Neural crest cell (in vitro differentiated cells): ENCODE results near the gene MRPS18B. TPM values are rescaled to one million over a fixed set of nuclear protein-coding genes. Genes with fewer than 3 reads are reported as not detected.

Source experiments
- DNase-seq: peaks from one replicate; pipeline ENCODE4 v3.0.0; 2021; ENCODE audit warnings: low read depth, mixed read lengths, low spot score
- H3K27ac Mint-ChIP-seq: one replicate; pipeline ENCODE4 v1.8.0; 2021; ENCODE audit warnings: mild to moderate bottlenecking, mixed read lengths; ENCODE audit not compliant: unreplicated experiment
- H3K27me3 Mint-ChIP-seq: 2 replicates; pipeline ENCODE4 v1.8.0; 2021; ENCODE audit warnings: low read depth, mild to moderate bottlenecking, mixed read lengths
- H3K36me3 Mint-ChIP-seq: 2 replicates; pipeline ENCODE4 v1.8.0; 2021; ENCODE audit warnings: low read depth, mild to moderate bottlenecking, mixed read lengths
- H3K4me1 Mint-ChIP-seq: 2 replicates; pipeline ENCODE4 v1.8.0; 2021; ENCODE audit warnings: mixed read lengths
- H3K4me3 Mint-ChIP-seq: one replicate; pipeline ENCODE4 v1.8.0; 2021; ENCODE audit warnings: mild to moderate bottlenecking, mixed read lengths
- H3K9me3 Mint-ChIP-seq: 2 replicates; pipeline ENCODE4 v1.8.0; 2021; ENCODE audit warnings: mixed read lengths
- microRNA-seq: library from miRNA; unstranded; fragments of <30 nt; microRNA quantifications from one replicate; pipeline ENCODE4, GENCODE V29; 2020
- total RNA-seq: library from RNA; stranded (reverse); gene quantifications from 2 replicates; pipeline ENCODE4 v1.2.1, GENCODE V29; 2021
- TF ChIP-seq, protein P1 (sequence below): fragments of 200-600 bp; sonication (generic); conservative IDR thresholded peaks from 2 replicates; pipeline ENCODE4 v1.5.0; 2021; ENCODE audit warnings: antibody characterized with exemption, mild to moderate bottlenecking

The MRPS18B gene
- total RNA-seq, 1 donor from 2014 or later, result 39.3 TPM

DNA sequence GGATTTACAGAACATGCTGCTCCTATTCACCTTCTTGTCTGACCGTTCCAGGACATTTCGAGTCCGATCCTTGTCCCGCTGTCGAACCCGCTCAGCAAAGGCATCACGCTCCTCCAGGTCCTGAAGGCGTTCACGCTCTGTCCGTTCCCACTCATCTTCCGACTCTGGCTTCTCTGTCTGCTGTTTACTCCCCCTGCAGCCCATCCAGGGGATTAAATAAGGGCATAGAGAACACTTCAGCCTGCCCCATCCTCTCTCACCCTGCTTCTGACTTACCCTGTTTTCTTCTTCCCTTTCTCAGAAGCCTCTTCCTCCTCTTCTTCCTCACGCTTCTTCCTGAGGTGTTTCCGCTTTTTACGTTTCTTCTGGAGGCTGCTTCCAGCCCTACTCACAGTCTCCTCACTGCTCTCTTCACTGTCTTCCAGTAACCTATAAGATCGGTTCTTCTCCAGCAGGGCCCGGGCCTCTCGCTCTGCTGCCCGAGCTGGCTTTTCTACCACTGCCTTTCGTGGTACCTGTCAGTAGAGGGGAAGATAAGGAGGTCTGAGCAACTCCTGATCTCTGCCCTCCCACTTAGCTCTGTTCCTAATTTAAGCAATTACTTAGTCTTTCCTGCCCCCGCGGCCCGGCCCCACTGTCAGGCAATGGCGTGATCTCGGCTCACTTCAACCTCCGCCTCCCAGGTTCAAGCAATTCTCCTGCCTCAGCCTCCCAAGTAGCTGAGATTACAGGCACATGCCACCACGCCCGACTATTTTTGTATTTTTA lies 53.3 kb downstream of the MRPS18B start:
- DNase-seq, result no peak
- Mint-ChIP-seq H3K4me1 (peaks cover 14% of the 10 kb centered on the region), H3K4me3 (peak overlapping the region; percentile 82), H3K27ac (no peak overlapping the region), H3K9me3 (no peaks in the 10 kb centered on the region), H3K27me3 (no peaks in the 10 kb centered on the region), H3K36me3 (peaks cover 3% of the 10 kb centered on the region)
- TF ChIP-seq, protein P1, sequence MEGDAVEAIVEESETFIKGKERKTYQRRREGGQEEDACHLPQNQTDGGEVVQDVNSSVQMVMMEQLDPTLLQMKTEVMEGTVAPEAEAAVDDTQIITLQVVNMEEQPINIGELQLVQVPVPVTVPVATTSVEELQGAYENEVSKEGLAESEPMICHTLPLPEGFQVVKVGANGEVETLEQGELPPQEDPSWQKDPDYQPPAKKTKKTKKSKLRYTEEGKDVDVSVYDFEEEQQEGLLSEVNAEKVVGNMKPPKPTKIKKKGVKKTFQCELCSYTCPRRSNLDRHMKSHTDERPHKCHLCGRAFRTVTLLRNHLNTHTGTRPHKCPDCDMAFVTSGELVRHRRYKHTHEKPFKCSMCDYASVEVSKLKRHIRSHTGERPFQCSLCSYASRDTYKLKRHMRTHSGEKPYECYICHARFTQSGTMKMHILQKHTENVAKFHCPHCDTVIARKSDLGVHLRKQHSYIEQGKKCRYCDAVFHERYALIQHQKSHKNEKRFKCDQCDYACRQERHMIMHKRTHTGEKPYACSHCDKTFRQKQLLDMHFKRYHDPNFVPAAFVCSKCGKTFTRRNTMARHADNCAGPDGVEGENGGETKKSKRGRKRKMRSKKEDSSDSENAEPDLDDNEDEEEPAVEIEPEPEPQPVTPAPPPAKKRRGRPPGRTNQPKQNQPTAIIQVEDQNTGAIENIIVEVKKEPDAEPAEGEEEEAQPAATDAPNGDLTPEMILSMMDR, result peak; percentile 43

DNA sequence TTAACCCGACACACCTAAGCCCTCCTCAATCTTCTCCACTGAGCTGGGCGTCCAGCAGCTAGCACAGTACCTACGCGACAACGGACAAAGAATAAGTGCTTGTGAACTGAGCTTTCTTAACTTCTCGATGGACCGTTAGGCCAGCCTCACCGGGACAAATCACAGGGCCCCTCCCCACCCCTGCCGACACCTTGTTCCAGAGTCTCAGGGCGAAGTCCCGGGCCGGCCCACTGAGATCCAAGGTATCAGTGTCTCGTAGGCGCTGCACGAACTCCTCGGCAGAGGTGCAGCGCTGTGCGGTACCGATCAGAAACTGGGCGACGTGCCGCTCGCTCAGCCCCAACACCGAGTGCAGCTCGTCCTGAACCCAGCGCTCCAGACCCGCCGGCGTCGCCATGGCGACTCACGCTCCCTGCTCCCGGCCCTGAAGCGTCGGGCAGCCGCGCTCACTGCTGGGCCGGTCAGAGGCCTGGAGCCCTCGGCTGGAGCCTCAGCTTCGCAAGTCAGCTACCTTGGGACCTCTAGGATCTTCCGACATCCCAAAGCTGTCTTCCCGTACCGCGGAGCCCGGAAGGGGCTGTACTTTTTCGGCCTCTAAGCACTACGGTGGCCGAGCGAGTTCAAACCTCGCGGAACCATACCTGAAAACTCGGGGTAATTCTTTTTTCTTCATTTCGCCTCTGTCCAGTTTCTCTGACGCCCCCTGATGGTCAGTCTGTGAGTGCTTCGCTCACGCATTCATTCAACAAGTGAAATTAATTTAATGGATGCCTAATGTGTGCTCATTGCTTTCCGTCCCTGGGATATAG lies 55.0 kb downstream of the MRPS18B start, which contains the start of gene DHX16:
DHX16 (minus strand) TSS at position 562 of the 809 bp plus-strand sequence; CDS start at position 397, 165 bp downstream.
- no peaks in the 10 kb centered on the region for H3K27me3 Mint-ChIP-seq
- DNase-seq, result peak; percentile 97
- TF ChIP-seq, protein P1, result peak; percentile 90
- H3K4me1 Mint-ChIP-seq, result peaks cover 18% of the 10 kb centered on the region
- H3K27ac Mint-ChIP-seq, result peak within 1 kb of the TSS; percentile 28
- H3K9me3 Mint-ChIP-seq, result no peaks in the 10 kb centered on the region
- peak within 1 kb of the TSS; percentile 90 for H3K4me3 Mint-ChIP-seq
- H3K36me3 Mint-ChIP-seq, result peaks cover 10% of the 10 kb centered on the region

Small RNA genes within 50 kb of the gene (microRNA-seq; reads per million reads assigned to microRNA genes)
- gene MIR877, result 1,055 reads per million, percentile 81 among the genes with 10 or more reads in this experiment

Other genes with a start within 250 kb of the MRPS18B start
- 13.4 and 14.2 TPM in 2 replicates for gene HLA-E, start 128.3 kb upstream of the MRPS18B start, total RNA-seq
- gene GNL1, start 61.4 kb upstream of the MRPS18B start, total RNA-seq, result 71.0 and 71.6 TPM in 2 replicates
- gene PRR3, start 60.5 kb upstream of the MRPS18B start, total RNA-seq, result 41.4 and 41.5 TPM in 2 replicates
- 93.7 and 98.2 TPM in 2 replicates for gene ABCF1, start 46.4 kb upstream of the MRPS18B start, total RNA-seq
- gene PPP1R10, start 597 bp upstream of the MRPS18B start, total RNA-seq, result 138 and 145 TPM in 2 replicates
- 58.2 and 62.3 TPM in 2 replicates for gene ATAT1, start 9.0 kb downstream of the MRPS18B start, total RNA-seq
- 15.4 and 17.4 TPM in 2 replicates for gene C6orf136, start 29.3 kb downstream of the MRPS18B start, total RNA-seq
- 30.3 and 31.3 TPM in 2 replicates for gene DHX16, start 55.2 kb downstream of the MRPS18B start, total RNA-seq
- gene PPP1R18, start 68.8 kb downstream of the MRPS18B start, total RNA-seq, result 71.0 and 71.1 TPM in 2 replicates
- 66.5 and 69.2 TPM in 2 replicates for gene NRM, start 73.1 kb downstream of the MRPS18B start, total RNA-seq
- 104 and 107 TPM in 2 replicates for gene MDC1, start 99.4 kb downstream of the MRPS18B start, total RNA-seq
- 1,986 and 2,086 TPM in 2 replicates for gene TUBB, start 102.5 kb downstream of the MRPS18B start, total RNA-seq
- 100 and 106 TPM in 2 replicates for gene FLOT1, start 124.8 kb downstream of the MRPS18B start, total RNA-seq
- gene IER3, start 126.7 kb downstream of the MRPS18B start, total RNA-seq, result 4.8 and 6.3 TPM in 2 replicates